ENCODE measurements around the gene GAN. TPM values are rescaled to one million over a fixed set of nuclear protein-coding genes. Genes with fewer than 3 reads are reported as not detected.
A peak's percentile ranks its signal among the peaks of the same experiment; 100 is the strongest.
"Not testable (repeated sequence)": the region's sequence is repeated elsewhere in the genome, so short reads cannot be mapped to it uniquely, and the experiment has no call there.

GAN gene
- total RNA-seq, 4 donors from 2014 or later, result 7.9 to 18.5 (median 15.2) TPM

GRCh38 chr16:81401035-81401950 is 86.5 kb downstream of the GAN start:
- H3K27me3 ChIP-seq, result no peaks in the 10 kb centered on the region
- DNase-seq, result peak in 1 of 2 donors; percentile 50
- H3K4me1 ChIP-seq, result no peaks in the 10 kb centered on the region
- TF ChIP-seq POLR2A (IDR thresholded peaks at IDR 0.05), result no peak
- no peak for TF ChIP-seq CTCF (IDR thresholded peaks at IDR 0.05)
- H3K4me3 ChIP-seq, result no peak overlapping the region
- H3K9me3 ChIP-seq, result no peaks in the 10 kb centered on the region
- H3K36me3 ChIP-seq, result no peaks in the 10 kb centered on the region
- no peak overlapping the region for H3K27ac ChIP-seq
- intact Hi-C loops (cut with DNase I; ENCODE audit: low total_unique reads), result loop anchor here (5.0 kb wide), 1 partner anchor 321 kb away; no protein-coding TSS in a partner anchor

- Histone ChIP-seq H3K9me3 (no peaks in the 10 kb centered on the region), H3K4me1 (no peaks in the 10 kb centered on the region), H3K4me3 (no peak overlapping the region), H3K36me3 (no peaks in the 10 kb centered on the region), H3K27ac (no peak overlapping the region), H3K27me3 (no peaks in the 10 kb centered on the region)
- no peak for TF ChIP-seq CTCF (IDR thresholded peaks at IDR 0.05)
- DNase-seq, result no peak
- intact Hi-C loops (cut with DNase I; ENCODE audit: low total_unique reads), result loop anchor here (5.0 kb wide), 1 partner anchor 319 kb away; no protein-coding TSS in a partner anchor
Measured at GRCh38 chr16:81403208-81403600, 88.4 kb downstream of the GAN start.

- TF ChIP-seq CTCF (IDR thresholded peaks at IDR 0.05), result peak; percentile 95 to 96 (median 95)
- TF ChIP-seq POLR2A (IDR thresholded peaks at IDR 0.05), result no peak
- Histone ChIP-seq H3K27ac (no peak overlapping the region), H3K4me3 (no peak overlapping the region), H3K36me3 (no peaks in the 10 kb centered on the region), H3K4me1 (no peaks in the 10 kb centered on the region), H3K27me3 (no peaks in the 10 kb centered on the region), H3K9me3 (no peaks in the 10 kb centered on the region)
- peak; percentile 77 to 82 for DNase-seq
- intact Hi-C loops (cut with DNase I; ENCODE audit: low total_unique reads), result loop anchor here (5.0 kb wide), 1 partner anchor 319 kb away; no protein-coding TSS in a partner anchor
Measured at GRCh38 chr16:81403601-81404391, 89.0 kb downstream of the GAN start.

GRCh38 chr16:81405002-81405401 is 90.2 kb downstream of the GAN start:
- H3K4me3 ChIP-seq; DNase-seq; H3K27me3 ChIP-seq; intact Hi-C loops (cut with DNase I; ENCODE audit: low total_unique reads); H3K9me3 ChIP-seq; H3K36me3 ChIP-seq; H3K4me1 ChIP-seq; H3K27ac ChIP-seq: not testable (repeated sequence)

GRCh38 chr16:81405702-81406113 is 90.9 kb downstream of the GAN start:
- Histone ChIP-seq H3K4me3 (no peak overlapping the region), H3K27ac (no peak overlapping the region), H3K36me3 (no peaks in the 10 kb centered on the region), H3K4me1 (no peaks in the 10 kb centered on the region), H3K9me3 (no peaks in the 10 kb centered on the region), H3K27me3 (no peaks in the 10 kb centered on the region)
- TF ChIP-seq CTCF (IDR thresholded peaks at IDR 0.05), result no peak
- TF ChIP-seq POLR2A (IDR thresholded peaks at IDR 0.05), result no peak
- DNase-seq, result no peak
- intact Hi-C loops (cut with DNase I; ENCODE audit: low total_unique reads), result no loop called here
